GM10266 (cell line): ENCODE measurements around the gene TPO.

Experiments used
- DNase-seq: peaks from one replicate; pipeline ENCODE4 v3.0.0; 2012; ENCODE audit errors: extremely low spot score
- TF ChIP-seq, protein P1 (sequence below): IDR thresholded peaks from 2 replicates; pipeline ENCODE4 v1.5.1; 2012; ENCODE audit warnings: mild to moderate bottlenecking, low read depth; ENCODE audit not compliant: control insufficient read depth, insufficient read depth; ENCODE audit errors: missing control alignments

Gene TPO

DNA sequence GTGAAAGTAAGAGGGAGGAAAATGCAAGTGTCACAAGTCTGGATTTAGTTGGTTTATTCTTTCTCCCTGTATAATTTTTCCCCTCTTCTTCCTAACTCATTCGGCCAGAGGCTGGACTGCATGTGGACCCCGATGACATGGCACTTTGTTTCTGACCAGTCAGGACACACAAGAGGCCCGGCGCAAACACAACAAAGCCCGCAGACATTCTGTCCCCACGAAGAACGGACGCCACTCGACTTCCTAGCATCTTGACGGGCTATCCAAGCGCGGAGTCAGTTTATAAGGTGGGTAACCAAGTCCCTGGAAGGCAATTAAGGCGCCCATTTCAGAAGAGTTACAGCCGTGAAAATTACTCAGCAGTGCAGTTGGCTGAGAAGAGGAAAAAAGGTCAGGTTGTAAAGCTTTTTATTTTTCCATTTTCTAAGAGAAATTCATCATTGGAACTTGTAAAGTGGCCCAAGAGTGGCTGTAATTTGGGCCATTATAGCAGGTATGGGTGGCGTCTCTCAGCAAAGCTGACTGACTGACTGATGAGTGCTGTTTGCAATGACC is at the start of gene TPO:
Gene TPO (plus strand): TSS at position 308 of the 555 bp plus-strand sequence. CDS start 946 bp downstream, outside the sequence.
- DNase-seq: no peak
- TF ChIP-seq, protein P1, sequence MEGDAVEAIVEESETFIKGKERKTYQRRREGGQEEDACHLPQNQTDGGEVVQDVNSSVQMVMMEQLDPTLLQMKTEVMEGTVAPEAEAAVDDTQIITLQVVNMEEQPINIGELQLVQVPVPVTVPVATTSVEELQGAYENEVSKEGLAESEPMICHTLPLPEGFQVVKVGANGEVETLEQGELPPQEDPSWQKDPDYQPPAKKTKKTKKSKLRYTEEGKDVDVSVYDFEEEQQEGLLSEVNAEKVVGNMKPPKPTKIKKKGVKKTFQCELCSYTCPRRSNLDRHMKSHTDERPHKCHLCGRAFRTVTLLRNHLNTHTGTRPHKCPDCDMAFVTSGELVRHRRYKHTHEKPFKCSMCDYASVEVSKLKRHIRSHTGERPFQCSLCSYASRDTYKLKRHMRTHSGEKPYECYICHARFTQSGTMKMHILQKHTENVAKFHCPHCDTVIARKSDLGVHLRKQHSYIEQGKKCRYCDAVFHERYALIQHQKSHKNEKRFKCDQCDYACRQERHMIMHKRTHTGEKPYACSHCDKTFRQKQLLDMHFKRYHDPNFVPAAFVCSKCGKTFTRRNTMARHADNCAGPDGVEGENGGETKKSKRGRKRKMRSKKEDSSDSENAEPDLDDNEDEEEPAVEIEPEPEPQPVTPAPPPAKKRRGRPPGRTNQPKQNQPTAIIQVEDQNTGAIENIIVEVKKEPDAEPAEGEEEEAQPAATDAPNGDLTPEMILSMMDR: no peak

DNA sequence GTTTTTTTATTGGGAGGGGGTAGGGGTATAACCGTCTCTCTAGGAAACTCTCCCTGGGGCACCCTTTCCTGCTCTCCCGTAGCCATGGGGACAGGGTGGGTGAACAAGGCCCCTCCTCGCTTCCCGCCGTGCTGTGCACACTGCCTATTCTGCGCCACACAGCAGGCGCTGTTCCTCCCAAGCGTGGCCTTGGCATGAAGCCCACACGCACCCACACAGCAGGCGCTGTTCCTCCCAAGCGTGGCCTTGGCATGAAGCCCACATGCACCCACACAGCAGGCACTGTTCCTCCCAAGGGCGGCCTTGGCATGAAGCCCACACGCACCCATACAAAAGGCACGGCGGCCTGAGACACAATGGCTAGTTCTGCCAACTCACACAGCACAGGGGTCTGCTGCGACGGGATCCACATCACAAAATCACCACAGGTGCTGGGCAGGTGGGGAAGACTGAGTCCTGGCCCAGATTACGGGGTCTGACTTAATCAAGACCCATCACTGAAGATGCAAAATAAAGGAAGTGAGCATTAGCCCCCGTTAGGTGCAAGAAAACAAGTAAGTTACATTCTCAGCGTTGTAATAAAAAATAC is 46.6 kb upstream of the TPO start:
- TF ChIP-seq, protein P1: no peak
- no peak for DNase-seq

DNA sequence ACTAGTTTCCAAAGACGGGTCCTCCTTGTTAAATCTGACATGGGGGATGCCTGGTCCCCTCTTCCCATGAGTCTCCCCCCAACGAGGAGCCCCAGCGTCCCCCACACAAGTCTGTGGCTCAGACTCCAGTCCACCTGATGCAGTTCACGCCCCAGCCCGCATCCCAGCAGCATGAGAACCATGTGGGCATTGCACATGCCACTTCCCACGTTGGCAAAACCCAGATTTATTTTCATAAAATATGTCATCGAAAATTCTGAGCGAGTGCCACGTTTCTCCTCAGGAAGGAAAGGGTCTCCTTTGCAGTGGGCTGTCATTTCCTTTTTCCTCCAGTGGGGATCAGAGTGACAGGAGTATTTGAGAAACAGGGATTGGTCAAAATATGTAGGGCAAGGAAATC is 45.7 kb upstream of the TPO start:
- TF ChIP-seq, protein P1: no peak
- DNase-seq: no peak

DNA sequence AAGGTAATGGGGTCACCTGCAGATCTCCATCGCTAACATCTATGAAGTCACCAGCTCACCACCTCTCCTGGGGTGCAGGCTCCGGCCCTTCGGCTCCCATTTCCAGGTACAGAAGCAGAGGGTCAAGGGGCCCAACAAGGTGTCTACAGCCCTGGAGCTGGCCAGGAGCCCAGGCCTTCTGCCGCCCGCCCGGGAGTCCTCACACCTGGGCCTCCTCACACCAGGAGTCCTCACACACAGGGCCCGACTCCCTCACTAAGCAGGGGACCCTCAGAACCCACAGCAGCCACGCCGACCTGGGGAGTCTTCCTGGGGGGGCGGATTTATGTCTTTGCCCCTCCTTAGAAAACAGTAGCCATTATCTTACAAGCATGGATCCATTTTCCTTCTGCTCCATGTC is 43.4 kb upstream of the TPO start:
- DNase-seq: no peak
- TF ChIP-seq, protein P1: no peak

DNA sequence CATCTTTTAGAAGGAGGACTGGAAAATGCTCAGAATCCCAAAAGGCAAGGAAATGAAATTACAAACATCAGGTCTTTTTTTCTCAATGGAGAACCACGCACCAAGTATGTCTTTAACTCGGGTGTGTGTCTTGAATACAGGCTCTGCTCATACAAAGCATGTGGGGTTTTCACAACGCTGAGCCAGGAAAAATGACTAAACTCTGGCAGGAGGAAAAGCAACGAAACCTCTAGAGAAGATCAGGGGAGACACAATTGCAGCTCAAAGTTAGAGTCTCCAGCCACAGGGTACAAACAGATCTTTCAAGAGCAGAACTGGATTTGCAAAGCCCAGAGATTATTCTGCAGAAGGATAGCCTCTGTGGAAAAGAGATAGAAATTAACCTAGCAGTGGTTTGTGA is 42.8 kb upstream of the TPO start:
- DNase-seq: no peak
- TF ChIP-seq, protein P1: no peak

DNA sequence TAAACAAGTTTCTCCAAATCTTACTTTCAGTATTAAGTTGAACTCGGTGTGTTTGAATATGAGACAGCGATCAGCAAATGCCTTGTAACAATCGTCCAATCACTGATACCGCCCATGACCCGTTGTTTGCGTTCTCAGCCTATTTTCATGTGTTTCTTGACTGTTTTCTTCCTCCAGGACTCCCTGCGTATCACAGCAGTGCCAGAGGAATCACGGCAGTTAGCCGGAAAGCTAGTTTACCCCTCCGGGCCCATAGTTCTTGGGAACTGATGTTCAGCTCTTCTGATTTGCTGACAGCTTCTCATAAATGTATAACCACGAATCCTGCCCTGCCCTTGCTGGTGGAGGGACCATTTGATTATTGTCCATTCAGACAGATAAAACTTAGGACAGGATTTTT is 42.2 kb upstream of the TPO start:
- DNase-seq: no peak
- TF ChIP-seq, protein P1: no peak

DNA sequence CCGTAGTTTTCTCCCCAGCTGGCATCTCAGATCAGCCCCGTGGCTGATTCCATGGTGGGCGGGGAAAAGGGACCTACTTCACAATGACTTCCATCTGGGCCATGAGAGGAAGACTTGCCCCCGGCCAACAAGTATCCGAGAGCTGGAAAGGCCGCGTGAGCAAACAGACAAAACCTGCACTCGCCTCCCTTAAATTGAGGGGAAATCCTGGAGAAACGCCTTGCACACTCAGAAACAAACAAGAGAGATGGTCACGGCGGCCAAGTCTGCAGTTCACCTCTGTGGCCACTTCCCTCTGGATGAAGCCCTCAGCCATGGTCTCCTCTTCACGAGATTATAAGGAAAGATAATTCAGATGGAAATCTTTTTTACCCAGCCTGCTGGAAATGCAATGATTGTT is 39.4 kb upstream of the TPO start:
- DNase-seq: no peak
- TF ChIP-seq, protein P1: no peak
